Measurements from ENCODE around the gene PVR. TPM values are rescaled to one million over a fixed set of nuclear protein-coding genes. Genes with fewer than 3 reads are reported as not detected.
"Not testable (repeated sequence)": the region's sequence is repeated elsewhere in the genome, so short reads cannot be mapped to it uniquely, and the experiment has no call there.

The PVR gene
- total and polyA plus RNA-seq, 4 donors: 11.4 to 49.0 (median 32.1) TPM

DNA sequence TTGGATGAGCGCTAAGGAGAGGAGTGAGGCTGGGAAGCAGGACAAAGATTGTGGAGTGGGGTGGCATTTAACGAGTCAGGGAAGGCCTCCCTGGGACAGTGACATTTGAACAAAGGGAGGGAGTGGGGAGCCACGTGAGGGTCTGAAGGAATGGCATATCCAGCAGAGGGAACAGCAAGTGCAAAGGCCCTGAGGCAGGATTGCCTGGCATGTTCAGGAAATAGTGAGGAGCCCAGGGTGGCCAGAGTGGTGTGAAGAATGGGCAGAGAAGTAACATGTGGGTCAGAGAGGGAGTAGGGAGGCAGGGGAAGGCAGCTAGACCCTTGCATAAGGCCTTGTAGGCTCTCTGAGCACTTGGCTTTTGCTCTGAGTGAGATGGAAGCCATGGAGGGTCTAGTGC, 14.9 kb upstream of the PVR start:
- peaks cover 0 to 11% (median 8%) of the 10 kb centered on the region in 4 donors for H3K4me1 ChIP-seq (ENCODE audit: control insufficient read depth in 4 of 4, insufficient read depth in 4 of 4, low read length in 3 of 4)
- DNase-seq (ENCODE audit: low spot score): no peak
- no peak overlapping the region for H3K27ac ChIP-seq (ENCODE audit: low read depth in 1 of 2, low read length in 2 of 2)
- H3K9me3 ChIP-seq (ENCODE audit: control insufficient read depth in 4 of 4, low read length in 3 of 4): no peaks in the 10 kb centered on the region
- H3K9ac ChIP-seq (ENCODE audit: low read depth in 1 of 2, low read length in 2 of 2): no peak overlapping the region
- H3K27me3 ChIP-seq (ENCODE audit: control insufficient read depth in 4 of 4, insufficient read depth in 4 of 4, low read length in 3 of 4): no peaks in the 10 kb centered on the region
- H3K4me3 ChIP-seq (ENCODE audit: low read depth in 1 of 3, low read length in 3 of 3): no peak overlapping the region
- TF ChIP-seq FOXA2 (IDR thresholded peaks at IDR 0.05) (no peak), HNF4G (IDR thresholded peaks at IDR 0.05) (no peak), TAF1 (conservative IDR thresholded peaks at IDR 0.05) (no peak), FOXA1 (IDR thresholded peaks at IDR 0.05) (no peak), EGR1 (IDR thresholded peaks at IDR 0.05; ENCODE audit: low read depth in 2 of 2) (no peak), GABPA (IDR thresholded peaks at IDR 0.05 in 1 of 2, conservative IDR thresholded peaks at IDR 0.05 in 1 of 2) (no peak), YY1 (IDR thresholded peaks at IDR 0.05) (no peak), HNF4A (conservative IDR thresholded peaks at IDR 0.05) (no peak), RAD21 (IDR thresholded peaks at IDR 0.05) (no peak), SP1 (IDR thresholded peaks at IDR 0.05) (no peak)
- TF ChIP-seq, protein P1, sequence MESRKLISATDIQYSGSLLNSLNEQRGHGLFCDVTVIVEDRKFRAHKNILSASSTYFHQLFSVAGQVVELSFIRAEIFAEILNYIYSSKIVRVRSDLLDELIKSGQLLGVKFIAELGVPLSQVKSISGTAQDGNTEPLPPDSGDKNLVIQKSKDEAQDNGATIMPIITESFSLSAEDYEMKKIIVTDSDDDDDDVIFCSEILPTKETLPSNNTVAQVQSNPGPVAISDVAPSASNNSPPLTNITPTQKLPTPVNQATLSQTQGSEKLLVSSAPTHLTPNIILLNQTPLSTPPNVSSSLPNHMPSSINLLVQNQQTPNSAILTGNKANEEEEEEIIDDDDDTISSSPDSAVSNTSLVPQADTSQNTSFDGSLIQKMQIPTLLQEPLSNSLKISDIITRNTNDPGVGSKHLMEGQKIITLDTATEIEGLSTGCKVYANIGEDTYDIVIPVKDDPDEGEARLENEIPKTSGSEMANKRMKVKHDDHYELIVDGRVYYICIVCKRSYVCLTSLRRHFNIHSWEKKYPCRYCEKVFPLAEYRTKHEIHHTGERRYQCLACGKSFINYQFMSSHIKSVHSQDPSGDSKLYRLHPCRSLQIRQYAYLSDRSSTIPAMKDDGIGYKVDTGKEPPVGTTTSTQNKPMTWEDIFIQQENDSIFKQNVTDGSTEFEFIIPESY (IDR thresholded peaks at IDR 0.05): no peak
- TF ChIP-seq, protein P2, sequence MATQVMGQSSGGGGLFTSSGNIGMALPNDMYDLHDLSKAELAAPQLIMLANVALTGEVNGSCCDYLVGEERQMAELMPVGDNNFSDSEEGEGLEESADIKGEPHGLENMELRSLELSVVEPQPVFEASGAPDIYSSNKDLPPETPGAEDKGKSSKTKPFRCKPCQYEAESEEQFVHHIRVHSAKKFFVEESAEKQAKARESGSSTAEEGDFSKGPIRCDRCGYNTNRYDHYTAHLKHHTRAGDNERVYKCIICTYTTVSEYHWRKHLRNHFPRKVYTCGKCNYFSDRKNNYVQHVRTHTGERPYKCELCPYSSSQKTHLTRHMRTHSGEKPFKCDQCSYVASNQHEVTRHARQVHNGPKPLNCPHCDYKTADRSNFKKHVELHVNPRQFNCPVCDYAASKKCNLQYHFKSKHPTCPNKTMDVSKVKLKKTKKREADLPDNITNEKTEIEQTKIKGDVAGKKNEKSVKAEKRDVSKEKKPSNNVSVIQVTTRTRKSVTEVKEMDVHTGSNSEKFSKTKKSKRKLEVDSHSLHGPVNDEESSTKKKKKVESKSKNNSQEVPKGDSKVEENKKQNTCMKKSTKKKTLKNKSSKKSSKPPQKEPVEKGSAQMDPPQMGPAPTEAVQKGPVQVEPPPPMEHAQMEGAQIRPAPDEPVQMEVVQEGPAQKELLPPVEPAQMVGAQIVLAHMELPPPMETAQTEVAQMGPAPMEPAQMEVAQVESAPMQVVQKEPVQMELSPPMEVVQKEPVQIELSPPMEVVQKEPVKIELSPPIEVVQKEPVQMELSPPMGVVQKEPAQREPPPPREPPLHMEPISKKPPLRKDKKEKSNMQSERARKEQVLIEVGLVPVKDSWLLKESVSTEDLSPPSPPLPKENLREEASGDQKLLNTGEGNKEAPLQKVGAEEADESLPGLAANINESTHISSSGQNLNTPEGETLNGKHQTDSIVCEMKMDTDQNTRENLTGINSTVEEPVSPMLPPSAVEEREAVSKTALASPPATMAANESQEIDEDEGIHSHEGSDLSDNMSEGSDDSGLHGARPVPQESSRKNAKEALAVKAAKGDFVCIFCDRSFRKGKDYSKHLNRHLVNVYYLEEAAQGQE (IDR thresholded peaks at IDR 0.05): no peak
- 94% methylated on average over 3 of the region's 3 CpGs for WGBS
- H3K36me3 ChIP-seq (ENCODE audit: control insufficient read depth in 4 of 4, insufficient read depth in 3 of 4, low read depth in 1 of 4, low read length in 3 of 4): peaks cover 0 to 18% (median 2%) of the 10 kb centered on the region in 4 donors

GRCh38 chr19:44631611-44632010, 12.1 kb upstream of the PVR start:
- peaks cover 2 to 19% (median 14%) of the 10 kb centered on the region in 4 donors for H3K4me1 ChIP-seq (ENCODE audit: control insufficient read depth in 4 of 4, insufficient read depth in 4 of 4, low read length in 3 of 4)
- H3K9me3 ChIP-seq (ENCODE audit: control insufficient read depth in 4 of 4, low read length in 3 of 4); H3K27me3 ChIP-seq (ENCODE audit: control insufficient read depth in 4 of 4, insufficient read depth in 4 of 4, low read length in 3 of 4): not testable (repeated sequence)

DNA sequence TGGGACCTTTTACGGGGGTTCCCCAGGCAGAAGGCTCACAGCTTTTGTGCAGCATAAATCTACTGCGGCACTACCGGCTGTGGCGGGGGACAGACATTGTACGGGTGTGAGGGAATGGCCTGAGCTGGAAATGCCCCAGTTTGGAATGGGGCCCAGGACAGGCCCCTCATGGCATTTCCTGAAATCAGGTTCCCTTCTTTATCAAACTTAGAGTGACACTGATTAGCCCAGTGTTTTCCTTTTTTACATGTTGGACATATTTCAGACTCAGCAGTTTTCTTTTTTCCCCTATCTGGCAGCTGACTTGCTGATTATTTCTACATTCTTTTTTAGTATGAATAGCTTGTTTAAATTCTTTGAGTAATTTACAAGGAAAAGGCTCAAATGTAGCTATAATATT, 9.7 kb upstream of the PVR start:
- Histone ChIP-seq H3K27ac (ENCODE audit: low read depth in 1 of 2, low read length in 2 of 2) (peak overlapping the region in 1 of 2 donors; percentile 54), H3K4me1 (ENCODE audit: control insufficient read depth in 4 of 4, insufficient read depth in 4 of 4, low read length in 3 of 4) (peaks cover 0 to 25% (median 20%) of the 10 kb centered on the region in 4 donors)
- not testable (repeated sequence) for H3K9me3 ChIP-seq (ENCODE audit: control insufficient read depth in 4 of 4, low read length in 3 of 4); DNase-seq (ENCODE audit: low spot score); H3K4me3 ChIP-seq (ENCODE audit: low read depth in 1 of 3, low read length in 3 of 3); H3K36me3 ChIP-seq (ENCODE audit: control insufficient read depth in 4 of 4, insufficient read depth in 3 of 4, low read depth in 1 of 4, low read length in 3 of 4); H3K9ac ChIP-seq (ENCODE audit: low read depth in 1 of 2, low read length in 2 of 2); H3K27me3 ChIP-seq (ENCODE audit: control insufficient read depth in 4 of 4, insufficient read depth in 4 of 4, low read length in 3 of 4)
- 28% methylated on average over 5 of the region's 5 CpGs for WGBS

More at GRCh38 chr19:44631611-44632010, 12.1 kb upstream of the PVR start:
- not testable (repeated sequence) for H3K9ac ChIP-seq (ENCODE audit: low read depth in 1 of 2, low read length in 2 of 2); DNase-seq (ENCODE audit: low spot score); H3K4me3 ChIP-seq (ENCODE audit: low read depth in 1 of 3, low read length in 3 of 3); H3K27ac ChIP-seq (ENCODE audit: low read depth in 1 of 2, low read length in 2 of 2)
- 93% methylated on average over 8 of the region's 8 CpGs for WGBS
- peaks cover 0 to 18% (median 2%) of the 10 kb centered on the region in 4 donors for H3K36me3 ChIP-seq (ENCODE audit: control insufficient read depth in 4 of 4, insufficient read depth in 3 of 4, low read depth in 1 of 4, low read length in 3 of 4)

Data from liver (tissue), 9 donors.